RWPE2 (cell line): ENCODE measurements around the gene CDH1.

Experiments
- ATAC-seq: fragments of 200-7000 bp; cut with Tn5 transposase; 3 replicates; pipeline ENCODE4 v1.9.1; 2021; ENCODE audit warnings: low read depth
- DNase-seq: peaks from one replicate; pipeline ENCODE4 v3.0.0-alpha.2; 2020; ENCODE audit warnings: low spot score
- H3K27ac ChIP-seq: fragments of 450-650 bp; 2 replicates; pipeline ENCODE4 v1.5.1; 2017; ENCODE audit warnings: mild to moderate bottlenecking; ENCODE audit not compliant: poor library complexity, severe bottlenecking
- H3K27me3 ChIP-seq: fragments of 250-450 bp; sonication (Bioruptor Pico); 2 replicates; pipeline ENCODE4 v1.5.1; 2021; ENCODE audit warnings: mild to moderate bottlenecking, moderate library complexity; ENCODE audit not compliant: insufficient read depth, poor library complexity, severe bottlenecking
- H3K36me3 ChIP-seq: fragments of 250-450 bp; sonication (Bioruptor Pico); 2 replicates; pipeline ENCODE4 v1.5.1; 2020; ENCODE audit warnings: low read depth, mild to moderate bottlenecking, moderate library complexity
- H3K4me1 ChIP-seq: fragments of 250-450 bp; sonication (Bioruptor Pico); 2 replicates; pipeline ENCODE4 v1.5.1; 2021; ENCODE audit warnings: mild to moderate bottlenecking, moderate library complexity; ENCODE audit not compliant: insufficient read depth, poor library complexity, severe bottlenecking
- H3K4me3 ChIP-seq: fragments of 250-450 bp; sonication (Bioruptor Pico); 2 replicates; pipeline ENCODE4 v1.5.1; 2021; ENCODE audit warnings: mild to moderate bottlenecking, moderate library complexity; ENCODE audit not compliant: severe bottlenecking
- H3K9me3 ChIP-seq: fragments of 250-450 bp; sonication (Bioruptor Pico); 2 replicates; pipeline ENCODE4 v1.5.1; 2021; ENCODE audit warnings: mild to moderate bottlenecking, moderate library complexity; ENCODE audit not compliant: severe bottlenecking
- CTCF ChIP-seq: fragments of 450-650 bp; IDR thresholded peaks from one replicate; pipeline ENCODE4 v1.5.1; 2017; ENCODE audit warnings: mild to moderate bottlenecking, moderate library complexity; ENCODE audit not compliant: poor library complexity, severe bottlenecking

CDH1 gene

GRCh38 chr16:68790130-68790761 lies 53.2 kb downstream of the CDH1 start:
- no peak for TF ChIP-seq CTCF
- Histone ChIP-seq H3K27ac (peak overlapping the region; percentile 93), H3K4me1 (peaks cover 71% of the 10 kb centered on the region), H3K9me3 (no peaks in the 10 kb centered on the region), H3K36me3 (peaks cover 66% of the 10 kb centered on the region), H3K27me3 (no peaks in the 10 kb centered on the region), H3K4me3 (no peak overlapping the region)
- ATAC-seq = peak; percentile 91
- peak; percentile 83 for DNase-seq

GRCh38 chr16:68790944-68791343 lies 53.9 kb downstream of the CDH1 start:
- Histone ChIP-seq H3K27me3 (no peaks in the 10 kb centered on the region), H3K9me3 (no peaks in the 10 kb centered on the region), H3K36me3 (peaks cover 61% of the 10 kb centered on the region), H3K4me1 (peaks cover 67% of the 10 kb centered on the region), H3K4me3 (no peak overlapping the region), H3K27ac (peak overlapping the region; percentile 93)
- no peak for ATAC-seq
- DNase-seq = no peak
- TF ChIP-seq CTCF = no peak

GRCh38 chr16:68792465-68793324 lies 55.6 kb downstream of the CDH1 start:
- no peaks in the 10 kb centered on the region for H3K27me3 ChIP-seq
- no peak for TF ChIP-seq CTCF
- ATAC-seq = no peak
- peak overlapping the region; percentile 93 for H3K27ac ChIP-seq
- H3K4me3 ChIP-seq = no peak overlapping the region
- H3K4me1 ChIP-seq = peaks cover 55% of the 10 kb centered on the region
- H3K36me3 ChIP-seq = peaks cover 50% of the 10 kb centered on the region
- H3K9me3 ChIP-seq = no peaks in the 10 kb centered on the region
- no peak for DNase-seq

GRCh38 chr16:68793401-68793857 lies 56.3 kb downstream of the CDH1 start:
- no peak for TF ChIP-seq CTCF
- H3K36me3 ChIP-seq = peaks cover 42% of the 10 kb centered on the region
- DNase-seq (no peak), ATAC-seq (no peak)
- H3K27me3 ChIP-seq = no peaks in the 10 kb centered on the region
- H3K9me3 ChIP-seq = no peaks in the 10 kb centered on the region
- peaks cover 56% of the 10 kb centered on the region for H3K4me1 ChIP-seq
- no peak overlapping the region for H3K4me3 ChIP-seq
- H3K27ac ChIP-seq = peak overlapping the region; percentile 93
